HG02798 (cell line): ENCODE results near the gene COL28A1.
"Not testable (repeated sequence)": the region's sequence is repeated elsewhere in the genome, so short reads cannot be mapped to it uniquely, and the experiment has no call there.

Experiments
- ATAC-seq: cut with Tn5 transposase; IDR thresholded peaks from one replicate; pipeline ENCODE4 v1.9.1; 2021; ENCODE audit warnings: mild to moderate bottlenecking; ENCODE audit not compliant: unreplicated experiment, poor library complexity

The COL28A1 gene

DNA sequence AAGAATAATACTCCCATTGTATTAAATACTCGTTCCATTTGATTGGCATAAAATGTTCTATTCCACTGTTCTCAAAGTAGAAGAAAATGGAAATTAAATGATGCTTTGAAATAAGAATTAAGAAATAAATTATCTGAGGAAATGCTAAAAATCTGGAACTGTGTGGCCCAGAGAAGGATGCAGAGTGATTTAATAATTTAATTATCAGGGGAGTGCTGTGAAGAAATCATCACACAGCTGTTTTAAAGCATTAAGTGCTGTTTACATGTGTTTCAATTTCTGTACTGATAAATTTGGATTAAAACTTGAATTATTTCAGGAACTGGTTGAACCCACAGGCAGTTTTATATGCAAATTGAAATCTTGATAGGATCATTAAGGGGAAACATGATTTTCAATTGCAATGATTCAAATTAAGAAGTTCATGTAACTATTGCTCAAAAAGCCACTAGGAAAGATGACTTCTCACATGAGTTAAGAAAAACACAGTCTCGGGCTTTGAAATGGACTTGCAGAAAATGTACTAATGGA is 56.3 kb downstream of the COL28A1 start:
- ATAC-seq, result no peak

DNA sequence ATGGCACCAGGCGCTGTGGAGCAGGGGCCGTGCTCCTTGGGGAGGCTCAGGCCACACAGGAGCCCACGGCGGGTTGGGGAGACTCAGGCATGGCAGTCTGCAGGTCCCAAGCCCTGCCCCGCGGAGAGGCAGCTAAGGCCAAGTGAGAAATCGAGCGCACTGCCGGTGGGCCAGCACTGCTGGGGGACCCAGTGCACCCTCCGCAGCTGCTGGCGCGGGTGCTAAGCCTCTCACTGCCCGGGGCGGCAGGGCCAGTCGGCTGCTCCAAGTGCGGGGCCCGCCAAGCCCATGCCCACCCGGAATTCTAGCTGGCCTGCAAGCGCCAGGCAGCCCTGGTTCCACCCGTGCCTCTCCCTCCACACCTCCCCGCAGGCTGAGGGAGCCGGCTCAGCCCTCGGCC is 57.1 kb downstream of the COL28A1 start:
- no peak for ATAC-seq

DNA sequence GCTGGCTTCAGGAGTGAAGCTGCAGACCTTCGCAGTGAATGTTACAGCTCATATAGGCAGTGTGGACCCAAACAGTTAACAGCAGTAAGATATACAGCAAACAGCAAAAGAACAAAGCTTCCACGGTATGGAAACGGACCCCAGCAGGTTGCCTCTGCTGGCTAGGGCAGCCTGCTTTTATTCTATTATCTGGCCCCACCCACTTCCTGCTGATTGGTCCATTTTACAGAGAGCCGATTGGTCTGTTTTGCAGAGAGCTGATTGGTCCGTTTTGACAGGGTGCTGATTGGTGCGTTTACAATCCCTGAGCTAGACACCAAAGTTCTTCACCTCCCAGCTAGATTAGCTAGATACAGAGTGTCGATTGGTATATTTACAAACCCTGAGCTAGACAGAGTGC is 58.0 kb downstream of the COL28A1 start:
- not testable (repeated sequence) for ATAC-seq

DNA sequence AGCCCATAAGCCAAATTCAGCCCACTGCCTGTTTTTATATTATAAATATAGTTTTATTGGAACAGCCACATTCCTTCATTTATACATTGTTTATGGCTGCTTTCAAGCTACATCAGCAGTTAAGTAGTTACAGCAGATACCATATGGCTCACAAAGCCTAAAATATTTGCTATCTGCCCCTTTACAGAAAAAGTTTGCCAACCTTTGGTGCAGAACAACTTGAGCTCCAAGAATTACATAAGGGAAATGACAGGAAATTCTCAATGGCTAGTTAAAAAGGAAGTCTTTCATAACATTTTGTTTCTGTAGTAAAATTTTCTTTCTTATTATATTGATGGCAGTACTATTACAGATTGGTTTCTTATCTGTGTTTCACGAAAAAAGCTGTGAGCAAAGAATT is 59.3 kb downstream of the COL28A1 start:
- no peak for ATAC-seq

DNA sequence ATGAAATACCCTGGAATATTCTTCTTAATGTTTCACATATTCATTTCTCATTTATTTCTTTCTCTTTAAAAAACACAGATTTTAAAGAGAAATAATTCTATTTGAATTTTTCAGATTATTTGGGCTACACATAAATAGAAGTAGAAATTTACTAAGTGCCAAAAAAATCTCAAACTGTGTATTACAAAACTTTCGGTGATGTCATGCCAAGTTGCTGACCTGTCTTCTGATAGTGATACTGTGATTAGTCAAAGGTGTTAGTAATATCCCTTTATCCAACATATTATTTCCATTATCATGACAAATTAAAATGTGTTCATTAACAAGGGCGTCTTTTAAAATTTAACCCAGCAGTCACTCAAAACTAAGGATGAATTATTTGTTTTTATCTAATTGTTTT is 60.1 kb downstream of the COL28A1 start:
- no peak for ATAC-seq

DNA sequence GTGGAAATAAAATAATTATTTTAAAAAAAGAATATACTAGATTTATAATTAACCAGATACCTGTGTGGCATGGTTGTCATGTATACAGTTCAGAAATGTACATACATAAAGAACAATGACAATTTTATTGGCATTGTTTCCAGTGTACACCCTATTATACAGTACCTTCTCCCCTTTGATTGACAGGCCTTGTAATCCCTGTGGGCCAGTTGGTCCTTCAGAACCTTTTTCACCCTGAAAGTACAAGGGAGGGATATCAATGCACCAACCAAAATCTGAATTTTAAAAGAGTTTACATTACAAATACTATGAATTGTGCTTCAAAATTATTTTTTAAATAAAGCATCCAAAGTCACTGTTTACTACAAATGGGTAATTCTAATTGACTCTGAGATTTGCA is 61.2 kb downstream of the COL28A1 start:
- no peak for ATAC-seq

DNA sequence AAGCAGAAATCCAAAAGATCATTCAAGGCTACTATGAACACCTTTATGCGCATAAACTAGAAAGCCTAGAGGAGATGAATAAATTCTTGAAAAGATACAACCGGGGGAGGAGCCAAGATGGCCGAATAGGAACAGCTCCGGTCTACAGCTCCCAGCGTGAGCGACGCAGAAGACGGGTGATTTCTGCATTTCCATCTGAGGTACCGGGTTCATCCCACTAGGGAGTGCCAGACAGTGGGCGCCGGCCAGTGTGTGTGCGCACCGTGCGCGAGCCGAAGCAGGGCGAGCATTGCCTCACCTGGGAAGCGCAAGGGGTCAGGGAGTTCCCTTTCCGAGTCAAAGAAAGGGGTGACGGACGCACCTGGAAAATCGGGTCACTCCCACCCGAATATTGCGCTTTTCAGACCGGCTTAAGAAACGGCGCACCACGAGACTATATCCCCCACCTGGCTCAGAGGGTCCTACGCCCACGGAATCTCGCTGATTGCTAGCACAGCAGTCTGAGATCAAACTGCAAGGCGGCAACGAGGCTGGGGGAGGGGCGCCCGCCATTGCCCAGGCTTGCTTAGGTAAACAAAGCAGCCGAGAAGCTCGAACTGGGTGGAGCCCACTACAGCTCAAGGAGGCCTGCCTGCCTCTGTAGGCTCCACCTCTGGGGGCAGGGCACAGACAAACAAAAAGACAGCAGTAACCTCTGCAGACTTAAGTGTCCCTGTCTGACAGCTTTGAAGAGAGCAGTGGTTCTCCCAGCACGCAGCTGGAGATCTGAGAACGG is 70.5 kb downstream of the COL28A1 start:
- ATAC-seq, result not testable (repeated sequence)

DNA sequence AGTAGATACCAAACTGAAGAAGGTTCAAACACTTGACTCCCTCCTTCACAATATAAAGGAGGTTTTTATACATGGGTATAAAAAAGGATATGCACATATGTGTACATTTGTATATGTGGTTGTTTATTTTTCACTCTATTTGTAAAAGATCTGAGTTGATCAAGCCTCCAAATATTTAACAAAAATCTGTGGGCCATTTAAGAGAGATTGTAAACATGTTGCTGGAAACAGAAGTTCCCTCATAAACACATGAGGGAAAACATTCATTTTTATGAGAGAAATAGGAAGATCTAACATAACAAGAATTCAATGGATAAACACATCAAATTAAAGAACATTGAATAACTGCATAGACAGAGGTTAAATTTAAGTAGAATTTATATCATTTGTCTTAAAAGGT is 81.7 kb downstream of the COL28A1 start:
- no peak for ATAC-seq

DNA sequence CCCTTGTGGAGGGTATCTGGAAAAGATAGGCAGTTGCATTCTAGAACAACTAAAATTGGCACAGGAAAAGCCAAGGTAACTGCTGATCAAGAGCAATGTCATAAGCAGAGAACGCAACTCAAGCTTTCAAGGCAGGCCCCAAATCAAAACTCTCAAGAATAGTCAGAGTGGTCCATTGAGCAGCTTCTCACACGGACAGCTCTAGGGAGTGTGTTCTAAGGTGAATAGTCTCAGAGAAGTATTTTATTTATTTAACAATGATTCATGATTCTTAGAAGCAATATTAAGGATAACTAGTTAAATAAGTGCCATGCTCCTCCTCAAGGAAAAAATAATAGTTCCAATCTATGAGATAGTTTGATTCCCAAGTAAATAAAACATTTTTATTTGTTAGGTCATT is 83.0 kb downstream of the COL28A1 start:
- no peak for ATAC-seq

DNA sequence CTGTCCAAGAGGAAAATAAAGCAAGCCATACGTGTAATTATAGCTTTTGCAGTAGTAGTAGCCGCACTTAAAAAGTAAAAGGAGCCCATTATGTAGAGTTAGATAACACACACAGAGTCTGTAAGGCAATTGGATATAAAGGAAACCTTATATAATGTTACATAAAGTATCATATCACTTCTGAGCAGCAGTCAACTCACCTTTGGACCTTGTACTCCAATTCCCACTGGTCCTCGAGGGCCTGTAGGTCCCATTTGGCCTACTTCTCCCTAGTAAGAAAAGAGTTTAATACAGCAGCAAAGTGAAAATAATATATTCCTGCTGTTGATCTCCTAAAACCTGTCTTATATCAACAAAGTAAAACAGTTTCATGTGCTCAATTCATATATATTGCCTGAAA is 83.6 kb downstream of the COL28A1 start:
- no peak for ATAC-seq

DNA sequence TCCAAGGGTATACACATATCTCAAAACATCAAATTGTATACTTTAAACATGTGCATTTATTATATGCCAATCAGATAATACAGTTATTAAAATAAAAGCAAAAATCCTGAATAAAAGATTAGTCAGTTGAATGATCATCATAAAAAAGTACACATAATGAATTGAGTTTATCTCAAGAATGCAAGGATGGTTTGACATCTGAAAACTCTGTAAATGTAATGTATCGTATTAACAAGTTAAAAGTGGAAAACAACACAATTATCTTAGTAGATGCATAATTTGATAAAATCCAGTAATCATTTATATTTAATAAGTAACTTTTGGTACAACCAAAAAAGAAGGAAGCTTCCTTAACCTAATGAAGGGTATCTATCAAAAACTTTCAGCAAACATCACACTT is 86.6 kb downstream of the COL28A1 start:
- ATAC-seq, result no peak

DNA sequence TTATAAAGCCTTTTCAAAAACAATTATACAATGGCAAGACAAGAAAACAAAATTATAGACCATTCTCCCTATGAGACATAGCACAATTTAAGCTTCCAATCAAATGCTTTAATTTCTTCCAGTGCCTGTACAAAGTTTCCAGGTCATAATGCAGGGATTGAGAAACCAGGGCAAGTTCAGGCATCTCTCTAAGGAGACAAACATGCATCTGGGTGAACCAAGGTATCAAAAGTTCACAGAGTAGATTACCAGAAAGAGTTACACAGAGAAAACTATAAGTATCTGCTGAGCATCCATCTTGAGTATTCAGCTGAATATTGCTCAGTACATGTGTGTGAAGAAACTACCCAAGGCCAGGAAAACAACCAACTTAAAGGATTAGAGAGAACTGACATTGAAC is 89.1 kb downstream of the COL28A1 start:
- no peak for ATAC-seq

DNA sequence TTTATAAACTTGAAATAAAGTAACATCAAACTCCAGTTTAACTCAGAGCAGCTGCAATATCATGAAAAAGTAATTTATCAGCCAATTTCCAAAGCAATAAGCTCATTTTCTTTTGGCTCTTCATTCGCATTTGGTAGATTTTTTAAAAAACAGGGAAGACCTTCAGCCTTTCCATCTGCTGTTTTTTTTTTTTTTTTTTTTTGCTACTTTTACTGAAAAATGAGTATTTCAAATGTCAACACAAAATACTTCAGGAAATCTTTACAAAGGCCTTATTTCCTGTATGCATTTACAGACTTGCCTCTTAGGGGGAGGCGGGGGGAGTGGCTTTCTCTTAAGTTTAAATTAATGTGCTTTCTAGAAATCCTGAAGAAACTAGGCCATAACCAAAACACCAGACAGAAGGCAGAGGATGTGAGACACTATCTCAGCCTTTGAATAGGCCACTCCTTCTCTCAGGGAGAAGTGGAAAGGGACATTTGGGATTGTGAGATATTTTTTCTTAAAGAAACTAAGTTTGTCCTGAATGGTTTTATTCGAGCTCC is 91.8 kb downstream of the COL28A1 start:
- ATAC-seq, result no peak

DNA sequence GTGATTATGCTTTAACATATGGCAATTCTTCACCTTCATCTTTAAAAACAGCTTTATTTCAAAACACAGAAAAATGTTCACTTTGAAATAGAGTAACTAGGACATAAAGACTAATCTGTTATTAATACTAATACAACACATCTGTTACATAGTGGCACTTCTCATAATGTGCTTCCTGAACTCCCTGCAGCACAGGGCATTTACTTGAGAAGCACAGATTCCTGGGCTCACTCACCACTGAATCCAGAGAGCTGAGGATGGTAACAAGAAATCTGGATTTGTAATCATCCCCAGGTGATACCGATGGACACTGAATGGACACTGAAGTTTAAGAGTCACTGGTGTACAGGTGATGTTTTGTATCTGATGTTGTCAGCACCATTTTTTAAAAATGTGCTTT is 96.1 kb downstream of the COL28A1 start:
- ATAC-seq, result no peak

DNA sequence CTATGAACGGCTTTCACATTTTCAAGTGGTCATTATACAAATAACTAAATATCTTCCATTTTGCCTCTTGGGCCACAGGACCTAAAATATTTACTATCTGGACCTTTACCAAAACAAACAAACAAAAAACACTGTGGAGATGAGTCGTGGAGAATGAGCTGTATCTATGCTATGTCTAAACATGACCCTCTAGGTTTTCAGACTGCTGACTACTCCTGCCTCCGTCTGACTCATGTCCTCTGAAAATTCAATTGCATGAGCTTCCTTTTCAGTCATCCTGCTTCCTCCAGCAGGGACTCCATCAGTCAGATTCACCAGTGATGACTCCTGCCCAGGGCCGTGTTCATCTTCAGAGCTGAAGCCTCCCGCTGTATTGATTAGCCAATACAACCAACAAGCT is 96.8 kb downstream of the COL28A1 start:
- no peak for ATAC-seq

DNA sequence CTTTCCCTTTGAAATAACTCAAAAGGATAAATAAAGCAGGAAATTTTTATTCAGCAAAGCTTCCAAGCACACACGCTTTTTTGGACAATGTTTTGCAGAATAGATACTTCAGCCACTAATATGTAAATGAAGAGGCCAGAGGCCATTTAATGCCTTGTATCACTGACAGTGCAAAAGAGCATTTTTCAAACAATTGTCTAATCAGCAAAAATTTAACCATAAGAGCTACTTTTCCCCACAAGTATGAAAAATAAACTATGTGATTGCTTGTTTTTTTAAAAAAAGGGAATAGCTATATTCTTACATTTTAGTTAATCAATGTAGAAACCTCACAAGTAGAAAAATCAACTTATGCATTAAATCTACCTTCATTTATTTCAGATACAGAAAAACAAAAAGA is 99.7 kb downstream of the COL28A1 start:
- ATAC-seq, result no peak

DNA sequence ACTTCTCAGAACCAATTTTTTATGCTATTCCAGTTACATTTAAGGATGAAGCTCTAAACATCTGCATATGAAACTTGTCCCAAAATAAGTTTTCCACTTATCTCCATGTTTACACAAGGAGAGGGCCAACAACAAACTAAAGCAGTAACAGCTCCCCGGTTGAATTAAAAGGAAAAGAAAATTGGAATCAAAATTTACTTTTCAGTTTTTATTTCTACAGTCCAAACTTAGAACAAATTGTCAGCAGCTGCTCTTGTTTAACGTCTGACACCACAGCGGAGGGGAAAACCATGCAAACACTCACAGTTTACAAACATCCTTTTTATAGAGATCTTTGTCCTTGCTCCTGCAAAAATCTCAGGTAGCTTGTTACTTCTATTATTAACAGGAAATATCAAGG is 101.3 kb downstream of the COL28A1 start:
- no peak for ATAC-seq

DNA sequence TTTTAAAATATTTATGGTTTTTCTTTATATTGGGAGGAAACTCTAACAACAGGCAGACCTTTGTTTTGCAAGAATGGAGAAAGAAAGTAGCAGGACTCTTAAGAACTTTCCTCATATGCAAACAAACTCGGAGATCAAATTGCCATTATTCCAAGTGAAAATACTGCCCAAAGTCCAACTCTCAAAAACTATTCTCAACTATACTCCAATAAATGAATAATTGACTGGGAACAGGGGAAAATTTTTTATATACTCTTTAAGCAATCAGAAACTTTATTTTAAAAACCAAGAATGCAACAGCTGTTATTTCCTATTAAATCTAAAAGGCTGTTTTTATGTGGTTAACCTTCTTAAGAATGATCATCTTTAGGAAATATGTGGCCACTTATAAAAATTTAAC is 101.9 kb downstream of the COL28A1 start:
- ATAC-seq, result no peak

DNA sequence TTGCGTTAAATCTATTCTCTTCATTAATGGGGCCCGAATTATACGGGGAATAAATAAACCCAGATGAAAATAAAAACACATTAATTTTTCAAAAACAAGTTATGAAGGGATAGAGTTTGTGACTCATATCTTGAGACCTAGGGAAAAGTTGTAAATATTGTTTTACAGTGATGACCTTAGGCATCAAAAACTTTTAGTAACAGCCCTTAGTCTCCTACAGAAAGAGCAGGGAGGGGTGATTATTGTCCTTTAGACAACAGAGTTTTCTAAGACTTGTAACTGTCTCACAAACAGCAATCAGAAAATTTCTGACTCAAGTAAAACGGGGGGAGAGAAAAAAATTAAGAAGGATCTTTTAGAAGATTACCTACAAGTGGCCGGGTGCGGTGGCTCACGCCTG is 102.7 kb downstream of the COL28A1 start:
- ATAC-seq, result no peak

DNA sequence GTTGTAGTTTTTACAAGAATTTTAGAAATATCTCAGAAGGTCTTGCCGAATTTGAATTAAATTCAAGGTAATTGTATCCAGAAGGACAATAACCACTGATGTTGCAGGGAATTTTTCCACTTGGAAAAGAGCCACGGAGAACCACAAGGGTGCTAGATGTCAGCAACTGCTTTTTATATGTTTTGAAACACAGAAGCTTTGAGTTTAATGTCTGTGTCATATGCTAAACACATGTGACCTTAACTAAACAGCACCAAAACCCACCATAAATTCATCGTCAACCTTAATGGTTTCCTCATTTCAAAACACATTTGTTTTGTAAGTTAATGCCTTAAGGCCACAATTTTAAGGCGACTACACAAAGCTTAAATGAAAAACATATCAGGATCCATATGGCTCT is 106.9 kb downstream of the COL28A1 start:
- ATAC-seq, result no peak

DNA sequence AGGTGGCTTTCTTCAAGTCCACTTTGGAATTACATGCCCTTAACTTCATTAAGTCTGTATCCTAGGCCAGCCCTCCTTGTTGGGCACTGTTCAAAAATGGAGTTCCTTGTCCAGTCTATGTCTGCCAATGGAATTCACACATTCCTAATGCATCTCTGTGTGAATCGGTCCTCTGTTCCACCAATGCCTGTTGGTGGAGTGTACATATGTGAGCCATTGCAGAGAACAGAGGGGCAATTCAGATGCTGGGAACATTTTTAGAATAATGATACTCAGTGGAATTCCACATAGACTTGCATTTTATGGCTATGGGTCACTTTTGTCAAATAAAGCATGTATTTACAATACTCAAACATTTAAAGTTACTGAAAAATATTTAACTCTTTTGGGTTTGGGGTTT is 108.3 kb downstream of the COL28A1 start:
- ATAC-seq, result no peak

DNA sequence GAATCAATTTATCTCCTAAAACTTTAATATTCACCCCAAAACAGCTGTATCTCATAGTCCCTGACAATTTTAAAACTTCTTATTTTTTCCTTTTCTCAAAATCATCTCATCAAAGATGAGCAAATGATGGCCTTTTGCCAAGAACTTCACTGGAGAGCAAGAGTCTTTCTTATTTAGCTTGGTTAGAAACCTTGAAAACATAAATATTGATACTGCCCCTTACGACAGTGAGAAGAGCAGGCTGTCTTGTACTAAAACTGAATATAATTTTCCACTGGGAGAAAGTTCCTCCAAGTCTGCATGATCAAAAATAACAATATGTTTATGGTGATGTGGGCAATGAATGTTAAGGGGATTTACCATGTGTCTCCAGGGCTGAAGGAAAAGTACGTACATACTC is 109.0 kb downstream of the COL28A1 start:
- no peak for ATAC-seq
